22Rv1 (cell line): ENCODE measurements around the gene TRAF1.

Experiments
- H3K27ac ChIP-seq: fragments of 450-650 bp; 2 replicates; pipeline ENCODE4 v1.5.1; 2017
- ZFX ChIP-seq: fragments of 450-650 bp; IDR thresholded peaks from 2 replicates; pipeline ENCODE4 v1.6.1; 2017; ENCODE audit warnings: antibody characterized with exemption, borderline replicate concordance
- TF ChIP-seq, protein P1 (sequence below): fragments of 450-650 bp; IDR thresholded peaks from 2 replicates; pipeline ENCODE4 v1.5.1; 2017; ENCODE audit warnings: mild to moderate bottlenecking

Gene TRAF1

DNA sequence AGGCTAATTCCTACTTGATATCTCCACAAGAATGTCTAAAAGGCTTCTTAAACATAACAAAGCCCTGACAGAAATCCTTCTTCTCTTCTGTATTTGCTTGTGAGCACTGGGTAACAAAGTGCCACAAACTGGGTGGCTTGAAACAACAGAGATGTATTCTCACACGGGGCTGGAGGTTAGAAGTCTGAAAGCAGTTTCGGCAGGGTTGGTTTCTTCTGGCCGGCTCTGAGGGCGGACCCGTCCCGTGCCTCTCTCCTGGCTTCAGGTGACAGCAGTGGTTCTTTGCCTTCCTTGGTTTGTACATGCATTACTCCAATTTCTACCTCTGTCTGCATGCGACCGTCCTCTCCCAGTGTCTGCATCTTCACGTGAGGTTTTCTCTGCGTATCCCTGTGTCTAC is 14.0 kb upstream of the TRAF1 start:
- TF ChIP-seq, protein P1, sequence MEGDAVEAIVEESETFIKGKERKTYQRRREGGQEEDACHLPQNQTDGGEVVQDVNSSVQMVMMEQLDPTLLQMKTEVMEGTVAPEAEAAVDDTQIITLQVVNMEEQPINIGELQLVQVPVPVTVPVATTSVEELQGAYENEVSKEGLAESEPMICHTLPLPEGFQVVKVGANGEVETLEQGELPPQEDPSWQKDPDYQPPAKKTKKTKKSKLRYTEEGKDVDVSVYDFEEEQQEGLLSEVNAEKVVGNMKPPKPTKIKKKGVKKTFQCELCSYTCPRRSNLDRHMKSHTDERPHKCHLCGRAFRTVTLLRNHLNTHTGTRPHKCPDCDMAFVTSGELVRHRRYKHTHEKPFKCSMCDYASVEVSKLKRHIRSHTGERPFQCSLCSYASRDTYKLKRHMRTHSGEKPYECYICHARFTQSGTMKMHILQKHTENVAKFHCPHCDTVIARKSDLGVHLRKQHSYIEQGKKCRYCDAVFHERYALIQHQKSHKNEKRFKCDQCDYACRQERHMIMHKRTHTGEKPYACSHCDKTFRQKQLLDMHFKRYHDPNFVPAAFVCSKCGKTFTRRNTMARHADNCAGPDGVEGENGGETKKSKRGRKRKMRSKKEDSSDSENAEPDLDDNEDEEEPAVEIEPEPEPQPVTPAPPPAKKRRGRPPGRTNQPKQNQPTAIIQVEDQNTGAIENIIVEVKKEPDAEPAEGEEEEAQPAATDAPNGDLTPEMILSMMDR: no peak
- TF ChIP-seq ZFX: no peak
- H3K27ac ChIP-seq: no peak overlapping the region

DNA sequence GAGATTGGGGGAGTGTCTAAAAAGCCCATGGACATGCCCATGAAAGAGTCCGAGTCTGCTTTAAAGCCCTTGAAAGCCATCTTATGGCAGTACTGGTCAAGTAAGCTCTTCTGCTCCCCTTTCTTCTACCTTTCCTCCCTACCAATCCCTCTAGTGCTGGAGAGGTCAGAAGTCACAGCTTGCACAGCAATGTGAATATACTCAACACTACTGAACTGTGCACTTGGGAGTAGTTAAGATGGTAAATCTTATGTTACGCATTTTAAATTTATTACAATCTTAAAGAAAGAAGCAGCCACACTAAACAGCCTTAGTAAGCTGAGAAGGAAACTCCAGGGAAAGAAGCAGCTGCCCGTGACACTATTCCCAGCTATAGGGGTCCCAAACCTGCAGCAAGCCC is 12.3 kb upstream of the TRAF1 start:
- H3K27ac ChIP-seq: no peak overlapping the region
- TF ChIP-seq, protein P1: no peak
- no peak for TF ChIP-seq ZFX

DNA sequence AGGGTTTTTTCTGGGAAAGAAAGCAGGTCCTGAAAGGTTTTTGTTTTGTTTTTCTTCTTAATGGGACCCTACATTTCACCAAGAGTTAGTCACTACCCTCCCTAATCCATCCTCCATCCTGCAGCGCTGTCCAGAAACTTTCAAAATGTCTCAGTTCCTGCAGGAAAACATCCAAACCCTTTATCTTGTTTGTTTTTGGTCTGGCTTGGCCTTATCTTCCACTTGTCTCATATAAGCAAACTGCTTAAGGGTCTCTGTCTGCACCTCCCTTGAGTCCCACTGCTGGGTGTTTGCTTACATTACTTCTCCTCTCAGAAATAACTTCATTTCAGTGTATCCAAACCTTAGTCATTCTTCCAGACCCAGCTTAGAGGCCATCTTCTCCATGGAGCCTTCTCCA is 11.0 kb upstream of the TRAF1 start:
- TF ChIP-seq ZFX: no peak
- TF ChIP-seq, protein P1: no peak
- H3K27ac ChIP-seq: peak overlapping the region; percentile 66; the same call in 1 of the 2 replicates

DNA sequence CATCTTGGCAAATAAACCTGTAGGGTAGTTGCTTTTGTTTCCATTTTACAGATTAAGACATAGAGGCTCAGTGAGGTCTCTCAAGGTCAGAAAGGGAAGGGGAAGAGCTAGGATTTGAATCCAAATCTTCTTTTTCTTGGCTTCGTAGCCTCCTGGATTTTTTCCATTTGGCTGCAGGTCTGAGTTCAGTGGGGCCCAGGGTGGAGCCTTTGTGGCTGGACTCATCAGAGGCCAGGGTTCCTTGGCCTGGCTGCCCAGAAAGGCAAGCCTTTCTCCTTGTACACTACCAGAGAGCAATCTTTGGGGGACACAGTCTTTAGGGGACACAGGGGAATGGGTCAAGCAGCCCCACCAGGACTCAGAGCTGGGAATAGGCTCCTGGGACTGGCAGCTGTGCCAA is 10.5 kb upstream of the TRAF1 start:
- TF ChIP-seq ZFX: no peak
- TF ChIP-seq, protein P1: no peak
- peak overlapping the region; percentile 66; the same call in 1 of the 2 replicates for H3K27ac ChIP-seq

DNA sequence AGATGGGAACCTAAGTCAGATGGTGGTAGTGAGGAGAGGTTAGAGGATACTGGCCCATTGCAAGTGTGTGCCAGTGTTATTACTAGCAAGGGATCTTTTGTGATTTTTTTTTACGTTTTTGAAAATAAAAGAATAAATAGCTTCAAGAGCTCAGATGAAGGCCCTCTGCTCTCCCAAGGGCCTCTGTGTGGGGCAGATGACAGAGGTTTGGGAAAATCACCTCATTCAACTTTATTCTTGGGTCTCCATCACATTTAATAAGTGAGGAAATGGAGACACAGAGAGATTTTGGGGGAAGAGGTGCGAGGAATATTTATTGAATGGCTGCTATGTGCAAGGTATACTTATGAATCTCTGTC is 10.1 kb upstream of the TRAF1 start:
- H3K27ac ChIP-seq: peak overlapping the region; percentile 66; the same call in 1 of the 2 replicates
- TF ChIP-seq, protein P1: peak; percentile 64
- no peak for TF ChIP-seq ZFX

DNA sequence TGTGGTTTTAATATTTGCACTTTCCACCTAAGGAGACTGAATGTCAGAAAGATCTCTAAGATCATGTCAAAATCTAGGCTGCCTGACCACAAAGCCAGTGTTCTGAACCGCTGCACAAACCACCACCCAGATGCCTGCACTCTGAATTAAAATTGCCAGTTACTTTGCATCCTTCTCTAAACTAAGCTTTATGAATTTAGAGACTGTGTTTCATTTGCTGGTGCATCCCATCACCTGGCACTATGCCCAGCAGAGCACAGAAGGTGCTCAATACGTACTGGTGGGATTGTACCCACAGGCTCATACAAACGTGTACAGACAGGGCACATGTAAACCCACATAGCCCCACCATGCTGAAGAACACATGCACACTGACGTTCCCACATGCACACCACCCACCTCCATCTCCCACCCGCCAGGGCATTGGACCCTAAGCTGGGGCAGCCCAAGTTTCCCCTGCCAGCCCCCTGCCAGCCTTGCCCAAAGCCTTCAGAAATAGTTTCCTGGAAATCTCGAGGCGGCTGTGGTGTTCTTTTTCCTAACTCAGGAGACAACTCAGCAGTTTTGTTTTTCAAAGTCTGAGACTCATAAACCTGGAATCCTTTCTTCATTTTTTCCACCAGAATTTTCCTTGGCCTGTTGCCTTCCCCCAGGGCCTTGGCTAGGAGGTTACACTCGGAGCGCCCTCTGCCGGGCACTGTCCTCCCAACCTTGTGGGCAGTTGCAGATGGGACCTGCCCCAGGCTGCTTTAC is 9.6 kb upstream of the TRAF1 start:
- H3K27ac ChIP-seq: peak overlapping the region; percentile 66
- TF ChIP-seq, protein P1: peak; percentile 95
- TF ChIP-seq ZFX: no peak

DNA sequence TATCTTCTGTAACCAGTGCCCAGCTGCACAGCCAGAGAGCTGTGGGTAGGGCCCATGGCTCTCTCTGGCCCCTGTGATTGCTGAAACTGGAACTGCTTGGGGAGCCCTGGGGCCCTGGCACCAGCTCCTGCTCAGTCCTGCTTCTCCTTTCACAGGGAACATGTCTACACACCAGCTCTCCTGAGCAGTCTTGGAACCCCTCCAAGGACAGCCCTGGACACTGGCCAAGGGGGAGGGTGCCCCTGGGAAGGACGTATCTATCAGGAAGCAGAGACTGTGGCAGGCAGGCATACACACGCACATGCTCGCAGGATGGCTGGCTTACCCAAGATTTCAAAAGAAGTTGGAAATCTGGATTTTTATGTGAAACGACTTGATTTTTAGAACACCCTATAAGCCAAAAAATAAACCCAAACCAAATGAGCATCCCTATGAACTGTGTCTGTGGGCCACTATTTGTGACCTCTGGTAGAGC is 8.8 kb upstream of the TRAF1 start:
- TF ChIP-seq ZFX: no peak
- H3K27ac ChIP-seq: peak overlapping the region; percentile 66
